GM23338 (cell line): Measurements from ENCODE around the gene ZNF385B. TPM values are rescaled to one million over a fixed set of nuclear protein-coding genes. Genes with fewer than 3 reads are reported as not detected.

ENCODE experiments used
- ATAC-seq: fragments of 200-7000 bp; cut with Tn5 transposase; 3 replicates; pipeline ENCODE4 v1.9.1; 2020
- DNase-seq: peaks from one replicate; pipeline ENCODE4 v3.0.0-alpha.2; 2015; ENCODE audit warnings: low spot score
- H2AFZ ChIP-seq: fragments of 200-600 bp; sonication (generic); 2 replicates; pipeline ENCODE4 v1.8.0; 2016; ENCODE audit warnings: antibody characterized with exemption, mild to moderate bottlenecking, moderate library complexity
- H3F3A ChIP-seq: fragments of 200-600 bp; sonication (generic); replicated peaks from 2 replicates; pipeline ENCODE4 v1.8.0; 2017; ENCODE audit warnings: antibody characterized with exemption, mixed run types, low read depth
- H3K27ac ChIP-seq: fragments of 200-600 bp; sonication (generic); 2 replicates; pipeline ENCODE4 v1.6.1; 2016; ENCODE audit warnings: low read depth
- H3K27me3 ChIP-seq: fragments of 200-600 bp; sonication (generic); 2 replicates; pipeline ENCODE4 v1.8.0; 2016; ENCODE audit warnings: mild to moderate bottlenecking, mixed run types, moderate library complexity; ENCODE audit not compliant: insufficient read depth
- H3K36me3 ChIP-seq: fragments of 200-600 bp; sonication (generic); 2 replicates; pipeline ENCODE4 v1.8.0; 2016; ENCODE audit warnings: mild to moderate bottlenecking; ENCODE audit not compliant: insufficient read depth
- H3K4me1 ChIP-seq: fragments of 200-600 bp; sonication (generic); 2 replicates; pipeline ENCODE4 v1.8.0; 2016; ENCODE audit warnings: mild to moderate bottlenecking, moderate library complexity; ENCODE audit not compliant: insufficient read depth
- H3K4me2 ChIP-seq: fragments of 200-600 bp; sonication (generic); 2 replicates; pipeline ENCODE4 v1.7.1; 2017; ENCODE audit warnings: mixed run types
- H3K4me3 ChIP-seq: fragments of 200-600 bp; sonication (generic); 2 replicates; pipeline ENCODE4 v1.6.1; 2016; ENCODE audit warnings: mixed run types
- H3K79me2 ChIP-seq: fragments of 200-600 bp; sonication (generic); replicated peaks from 2 replicates; pipeline ENCODE4 v1.8.0; 2017; ENCODE audit warnings: mild to moderate bottlenecking; ENCODE audit not compliant: insufficient read depth
- H3K9me2 ChIP-seq: fragments of 200-600 bp; sonication (generic); 2 replicates; pipeline ENCODE4 v1.8.0; 2017; ENCODE audit not compliant: insufficient read depth
- H4K20me1 ChIP-seq: fragments of 200-600 bp; sonication (generic); replicated peaks from 2 replicates; pipeline ENCODE4 v1.8.0; 2017; ENCODE audit warnings: mild to moderate bottlenecking; ENCODE audit not compliant: insufficient read depth
- H3K27ac Mint-ChIP-seq: 2 replicates; pipeline ENCODE4 v1.8.0; 2020; ENCODE audit warnings: inconsistent platforms, mild to moderate bottlenecking, moderate library complexity, mixed read lengths
- H3K27me3 Mint-ChIP-seq: 3 replicates; pipeline ENCODE4 v1.8.0; 2022; ENCODE audit warnings: low read depth, mild to moderate bottlenecking, moderate library complexity, mixed read lengths, inconsistent platforms; ENCODE audit not compliant: insufficient read depth, poor library complexity
- H3K36me3 Mint-ChIP-seq: 3 replicates; pipeline ENCODE4 v1.8.0; 2021; ENCODE audit warnings: low read depth, mild to moderate bottlenecking, inconsistent platforms, moderate library complexity, mixed read lengths
- H3K4me1 Mint-ChIP-seq: 3 replicates; pipeline ENCODE4 v1.8.0; 2020; ENCODE audit warnings: mild to moderate bottlenecking, inconsistent platforms, mixed read lengths
- H3K4me3 Mint-ChIP-seq: 3 replicates; pipeline ENCODE4 v1.8.0; 2021; ENCODE audit warnings: moderate library complexity, mild to moderate bottlenecking, inconsistent platforms, mixed read lengths
- H3K9me3 Mint-ChIP-seq: 3 replicates; pipeline ENCODE4 v1.8.0; 2020; ENCODE audit warnings: moderate library complexity, mild to moderate bottlenecking, inconsistent platforms, mixed read lengths
- CREB1 ChIP-seq: fragments of 250-450 bp; sonication (Bioruptor Pico); IDR thresholded peaks from 2 replicates; pipeline ENCODE4 v1.5.0; 2020; ENCODE audit warnings: low read depth, mild to moderate bottlenecking, moderate library complexity
- EZH2 ChIP-seq: fragments of 200-600 bp; sonication (generic); IDR thresholded peaks from one replicate; pipeline ENCODE4 v1.8.0; 2017; ENCODE audit warnings: antibody characterized with exemption, mild to moderate bottlenecking, low read depth; ENCODE audit not compliant: unreplicated experiment
- EZH2phosphoT487 ChIP-seq: fragments of 200-600 bp; sonication (generic); IDR thresholded peaks from one replicate; pipeline ENCODE4 v1.8.1; 2018; ENCODE audit warnings: antibody characterized with exemption; ENCODE audit not compliant: unreplicated experiment
- JUNB ChIP-seq: IDR thresholded peaks from one replicate; pipeline ENCODE4 v1.6.1; 2016; ENCODE audit warnings: antibody characterized with exemption; ENCODE audit not compliant: unreplicated experiment
- NANOG ChIP-seq: IDR thresholded peaks from 2 replicates; pipeline ENCODE4 v1.6.1; 2016; ENCODE audit warnings: antibody characterized with exemption, borderline replicate concordance
- STAT1 ChIP-seq: IDR thresholded peaks from one replicate; pipeline ENCODE4 v1.6.1; 2016; ENCODE audit warnings: antibody characterized with exemption; ENCODE audit not compliant: unreplicated experiment
- ZNF114 ChIP-seq: fragments of 250-450 bp; sonication (Bioruptor Pico); IDR thresholded peaks from 2 replicates; pipeline ENCODE4 v1.5.0; 2020; ENCODE audit warnings: mild to moderate bottlenecking, moderate library complexity
- ZNF331 ChIP-seq: fragments of 250-450 bp; sonication (Bioruptor Pico); IDR thresholded peaks from 2 replicates; pipeline ENCODE4 v1.5.0; 2020; ENCODE audit warnings: low read depth, mild to moderate bottlenecking, moderate library complexity
- ZNF462 ChIP-seq: fragments of 250-450 bp; sonication (Bioruptor Pico); IDR thresholded peaks from 2 replicates; pipeline ENCODE4 v1.5.0; 2020; ENCODE audit warnings: mild to moderate bottlenecking, moderate library complexity
- polyA plus RNA-seq: library from polyadenylated mRNA; unstranded; fragments of >200 nt; fragmentation: Nextera tagmentation; extraction: Ambion mirVana; gene quantifications from 2 replicates; pipeline ENCODE4 v1.2.1, GENCODE V29; 2016
- total RNA-seq: library from RNA; depleted of rRNA; stranded (reverse); fragments of >200 nt; shearing (Covaris generic); gene quantifications from 2 replicates; pipeline ENCODE4 v1.2.3, GENCODE V29; 2014
- TF ChIP-seq, protein P1 (sequence below): IDR thresholded peaks from 2 replicates; pipeline ENCODE4 v1.6.1; 2016; ENCODE audit warnings: antibody characterized with exemption
- TF ChIP-seq, protein P2 (sequence below): IDR thresholded peaks from one replicate; pipeline ENCODE4 v1.6.1; 2018; ENCODE audit warnings: antibody characterized with exemption; ENCODE audit not compliant: unreplicated experiment

Gene ZNF385B
- total and polyA plus RNA-seq, 2 experiments from 2014 or later = 1.5 to 4.6 TPM

- no peak for TF ChIP-seq ZNF462 (CRISPR knock-in tag)
- no peak for TF ChIP-seq ZNF331
- no peak for TF ChIP-seq ZNF114 (CRISPR knock-in tag)
- no peak for TF ChIP-seq EZH2
These were observed 417.4 kb downstream of the ZNF385B start (continued) for GRCh38 chr2:179444056-179444455.

DNA sequence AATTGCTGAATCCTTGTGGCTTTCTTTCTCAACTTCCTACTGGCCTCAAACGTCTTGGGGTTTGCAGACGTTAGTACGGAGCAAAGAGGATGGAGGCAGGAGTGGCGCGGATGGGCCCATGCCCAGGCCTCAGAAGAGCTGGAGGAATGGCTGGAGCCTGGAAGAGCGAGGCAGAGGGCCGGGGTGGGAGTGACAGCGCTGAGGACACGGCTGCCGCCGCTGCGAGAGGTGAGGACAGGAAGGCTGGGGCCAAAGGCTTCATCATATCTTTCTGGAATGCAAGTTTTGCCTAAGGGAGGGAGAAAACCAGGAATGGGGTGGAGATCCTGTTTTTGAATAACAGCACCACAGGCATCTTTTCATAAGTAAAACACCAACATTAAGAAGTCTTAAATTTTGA, 418.2 kb downstream of the ZNF385B start:
- H3K4me3 ChIP-seq = peak overlapping the region; percentile 24
- H3K4me1 ChIP-seq = peaks cover 58% of the 10 kb centered on the region
- H3K4me3 Mint-ChIP-seq = peak overlapping the region; percentile 40
- DNase-seq (peak; percentile 75), ATAC-seq (peak; percentile 94)
- H2AFZ ChIP-seq = peak overlapping the region; percentile 78
- H3K79me2 ChIP-seq = no peaks in the 10 kb centered on the region
- no peaks in the 10 kb centered on the region for H3K36me3 Mint-ChIP-seq
- peaks cover 50% of the 10 kb centered on the region for H3K4me1 Mint-ChIP-seq
- peak overlapping the region; percentile 59 for H3K4me2 ChIP-seq
- no peaks in the 10 kb centered on the region for H3K9me2 ChIP-seq
- H4K20me1 ChIP-seq = no peaks in the 10 kb centered on the region
- no peaks in the 10 kb centered on the region for H3F3A ChIP-seq
- H3K27ac ChIP-seq = peak overlapping the region; percentile 90
- peaks cover 3% of the 10 kb centered on the region for H3K27me3 Mint-ChIP-seq
- no peaks in the 10 kb centered on the region for H3K27me3 ChIP-seq
- no peaks in the 10 kb centered on the region for H3K9me3 Mint-ChIP-seq
- H3K27ac Mint-ChIP-seq = peak overlapping the region; percentile 48
- no peaks in the 10 kb centered on the region for H3K36me3 ChIP-seq
- TF ChIP-seq EZH2phosphoT487 (no peak), ZNF114 (CRISPR knock-in tag) (0 out of 2 replicates have a peak, but pooled peaks have one; percentile 28), STAT1 (no peak), CREB1 (CRISPR knock-in tag) (no peak), NANOG (peak; percentile 29; the same call in 1 of the 2 replicates), JUNB (no peak)
- TF ChIP-seq, protein P1, sequence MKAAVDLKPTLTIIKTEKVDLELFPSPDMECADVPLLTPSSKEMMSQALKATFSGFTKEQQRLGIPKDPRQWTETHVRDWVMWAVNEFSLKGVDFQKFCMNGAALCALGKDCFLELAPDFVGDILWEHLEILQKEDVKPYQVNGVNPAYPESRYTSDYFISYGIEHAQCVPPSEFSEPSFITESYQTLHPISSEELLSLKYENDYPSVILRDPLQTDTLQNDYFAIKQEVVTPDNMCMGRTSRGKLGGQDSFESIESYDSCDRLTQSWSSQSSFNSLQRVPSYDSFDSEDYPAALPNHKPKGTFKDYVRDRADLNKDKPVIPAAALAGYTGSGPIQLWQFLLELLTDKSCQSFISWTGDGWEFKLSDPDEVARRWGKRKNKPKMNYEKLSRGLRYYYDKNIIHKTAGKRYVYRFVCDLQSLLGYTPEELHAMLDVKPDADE = no peak
- TF ChIP-seq, protein P2, sequence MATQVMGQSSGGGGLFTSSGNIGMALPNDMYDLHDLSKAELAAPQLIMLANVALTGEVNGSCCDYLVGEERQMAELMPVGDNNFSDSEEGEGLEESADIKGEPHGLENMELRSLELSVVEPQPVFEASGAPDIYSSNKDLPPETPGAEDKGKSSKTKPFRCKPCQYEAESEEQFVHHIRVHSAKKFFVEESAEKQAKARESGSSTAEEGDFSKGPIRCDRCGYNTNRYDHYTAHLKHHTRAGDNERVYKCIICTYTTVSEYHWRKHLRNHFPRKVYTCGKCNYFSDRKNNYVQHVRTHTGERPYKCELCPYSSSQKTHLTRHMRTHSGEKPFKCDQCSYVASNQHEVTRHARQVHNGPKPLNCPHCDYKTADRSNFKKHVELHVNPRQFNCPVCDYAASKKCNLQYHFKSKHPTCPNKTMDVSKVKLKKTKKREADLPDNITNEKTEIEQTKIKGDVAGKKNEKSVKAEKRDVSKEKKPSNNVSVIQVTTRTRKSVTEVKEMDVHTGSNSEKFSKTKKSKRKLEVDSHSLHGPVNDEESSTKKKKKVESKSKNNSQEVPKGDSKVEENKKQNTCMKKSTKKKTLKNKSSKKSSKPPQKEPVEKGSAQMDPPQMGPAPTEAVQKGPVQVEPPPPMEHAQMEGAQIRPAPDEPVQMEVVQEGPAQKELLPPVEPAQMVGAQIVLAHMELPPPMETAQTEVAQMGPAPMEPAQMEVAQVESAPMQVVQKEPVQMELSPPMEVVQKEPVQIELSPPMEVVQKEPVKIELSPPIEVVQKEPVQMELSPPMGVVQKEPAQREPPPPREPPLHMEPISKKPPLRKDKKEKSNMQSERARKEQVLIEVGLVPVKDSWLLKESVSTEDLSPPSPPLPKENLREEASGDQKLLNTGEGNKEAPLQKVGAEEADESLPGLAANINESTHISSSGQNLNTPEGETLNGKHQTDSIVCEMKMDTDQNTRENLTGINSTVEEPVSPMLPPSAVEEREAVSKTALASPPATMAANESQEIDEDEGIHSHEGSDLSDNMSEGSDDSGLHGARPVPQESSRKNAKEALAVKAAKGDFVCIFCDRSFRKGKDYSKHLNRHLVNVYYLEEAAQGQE = no peak
